A549 (cell line): ENCODE measurements around the gene NLN. TPM values are rescaled to one million over a fixed set of nuclear protein-coding genes. Genes with fewer than 3 reads are reported as not detected.

Experiments used
- ATAC-seq, 2 experiments: fragments of 200-7000 bp in 1 of 2; fragments of >200 bp in 1 of 2; cut with Nextera tagmentation in 1 of 2; cut with Tn5 transposase in 1 of 2; 3 replicates each; pipeline versions ENCODE4 v1.8.0 to v1.9.1; 2018 to 2020; ENCODE audit warnings: mild to moderate bottlenecking in 1 of 2, moderate library complexity in 1 of 2
- CTCF ChIA-PET: fragments of 300-600 bp; sonication (Branson Sonifier 250); formaldehyde crosslinking; extraction: SDS; loops from one replicate; lab custom pipeline; 2021; ENCODE audit warnings: antibody characterized with exemption, inconsistent platforms; lab: Yijun Ruan, JAX
- POLR2A ChIA-PET: fragments of 350-600 bp; formaldehyde crosslinking; extraction: SDS; loops from one replicate; lab custom pipeline; 2021; ENCODE audit warnings: antibody characterized with exemption, inconsistent platforms; lab: Yijun Ruan, JAX
- DNase-seq, 2 experiments: peaks; one replicate each; pipeline versions ENCODE4 v3.0.0 to v3.0.0-alpha.2; 2011 to 2016; ENCODE audit warnings: low read depth in 1 of 2, low spot score in 1 of 2
- FAIRE-seq: peaks from 2 replicates; lab custom pipeline; 2011; peaks lifted over from hg19 to GRCh38; lab: Jason Lieb, UNC
- H3K27ac ChIP-seq, 2 experiments: fragments of >200 bp; sonication (Bioruptor Twin); formaldehyde crosslinking; 3 replicates each; pipeline ENCODE4 v1.5.1; 2016 to 2017
- H3K4me1 ChIP-seq: fragments of >200 bp; sonication (Bioruptor Twin); formaldehyde crosslinking; 3 replicates; pipeline ENCODE4 v1.6.1; 2016
- H3K4me2 ChIP-seq: fragments of >200 bp; sonication (Bioruptor Twin); formaldehyde crosslinking; 3 replicates; pipeline ENCODE4 v1.6.1; 2016
- H3K4me3 ChIP-seq: fragments of >200 bp; sonication (Bioruptor Twin); formaldehyde crosslinking; 3 replicates; pipeline ENCODE4 v1.5.1; 2016
- H3K9me3 ChIP-seq: fragments of >200 bp; sonication (Bioruptor Twin); formaldehyde crosslinking; 3 replicates; pipeline ENCODE4 v1.6.1; 2016
- BHLHE40 ChIP-seq: IDR thresholded peaks from 2 replicates; pipeline ENCODE4 v1.6.1; 2012; ENCODE audit warnings: low read depth, low read length, inconsistent platforms
- CBX2 ChIP-seq: fragments of 200-600 bp; sonication (generic); IDR thresholded peaks from 2 replicates; pipeline ENCODE4 v1.6.1; 2016; ENCODE audit warnings: low read depth, mild to moderate bottlenecking, borderline replicate concordance
- CBX8 ChIP-seq: fragments of 200-600 bp; sonication (generic); IDR thresholded peaks from 2 replicates; pipeline ENCODE4 v1.6.1; 2016
- CEBPB ChIP-seq, 2 experiments: fragments of >200 bp in 1 of 2; sonication (Bioruptor Twin) in 1 of 2; formaldehyde crosslinking in 1 of 2; IDR thresholded peaks; 2 replicates each; pipeline ENCODE4 v1.6.1; 2012 to 2016
- CHD2 ChIP-seq: fragments of 150-350 bp; IDR thresholded peaks from 2 replicates; pipeline ENCODE4 v1.6.1; 2014; ENCODE audit warnings: low read length; ENCODE audit not compliant: partially characterized antibody
- ESRRA ChIP-seq: fragments of 150-350 bp; IDR thresholded peaks from 2 replicates; pipeline ENCODE4 v1.6.1; 2014; ENCODE audit warnings: mild to moderate bottlenecking, low read length, borderline replicate concordance
- FOSB ChIP-seq: fragments of 250-450 bp; sonication (Bioruptor Pico); IDR thresholded peaks from 2 replicates; pipeline ENCODE4 v1.5.0; 2020; ENCODE audit warnings: mild to moderate bottlenecking, moderate library complexity
- FOSL2 ChIP-seq, 2 experiments: fragments of 450-650 bp in 1 of 2; fragments of >200 bp in 1 of 2; sonication (Bioruptor Twin) in 1 of 2; formaldehyde crosslinking; IDR thresholded peaks; 2 replicates each; pipeline versions ENCODE4 v1.5.0 to v1.6.1; 2016 to 2020; ENCODE audit warnings: mild to moderate bottlenecking in 1 of 2, moderate library complexity in 1 of 2
- JUN ChIP-seq, 2 experiments: fragments of >200 bp; sonication (Bioruptor Twin); formaldehyde crosslinking; IDR thresholded peaks; 2 replicates in 1 of 2; 3 replicates in 1 of 2; pipeline ENCODE4 v1.6.1; 2016 to 2017
- JUNB ChIP-seq: fragments of >200 bp; sonication (Bioruptor Twin); formaldehyde crosslinking; IDR thresholded peaks from 2 replicates; pipeline ENCODE4 v1.6.1; 2016
- KDM1A ChIP-seq: fragments of 200-600 bp; sonication (generic); IDR thresholded peaks from 2 replicates; pipeline ENCODE4 v1.6.1; 2016; ENCODE audit warnings: low read depth, mild to moderate bottlenecking
- KDM5A ChIP-seq: fragments of 200-600 bp; sonication (generic); IDR thresholded peaks from 2 replicates; pipeline ENCODE4 v1.6.1; 2016; ENCODE audit warnings: antibody characterized with exemption, mild to moderate bottlenecking
- MAFK ChIP-seq: fragments of 450-650 bp; IDR thresholded peaks from 2 replicates; pipeline ENCODE4 v1.6.1; 2014; ENCODE audit not compliant: partially characterized antibody
- MYC ChIP-seq: IDR thresholded peaks from 2 replicates; pipeline ENCODE4 v1.6.1; 2012; ENCODE audit warnings: mild to moderate bottlenecking, inconsistent platforms, low read length, improper control_type of control experiment, borderline replicate concordance
- NR3C1 ChIP-seq: fragments of >200 bp; sonication (Bioruptor Twin); formaldehyde crosslinking; IDR thresholded peaks from 3 replicates; pipeline ENCODE4 v1.6.1; 2017
- POLR2AphosphoS2 ChIP-seq: conservative IDR thresholded peaks from 2 replicates; pipeline ENCODE4 v1.6.1; 2012; ENCODE audit warnings: low read length, improper control_type of control experiment, inconsistent platforms
- RAD21 ChIP-seq, 2 experiments: fragments of >200 bp in 1 of 2; sonication (Bioruptor Twin) in 1 of 2; formaldehyde crosslinking in 1 of 2; IDR thresholded peaks in 1 of 2; conservative IDR thresholded peaks in 1 of 2; 2 replicates in 1 of 2; 3 replicates in 1 of 2; pipeline ENCODE4 v1.6.1; 2012 to 2018; ENCODE audit warnings: inconsistent platforms in 1 of 2
- RARB ChIP-seq: fragments of 250-450 bp; sonication (Bioruptor Pico); IDR thresholded peaks from 2 replicates; pipeline ENCODE4 v1.8.0; 2021; ENCODE audit warnings: mild to moderate bottlenecking, moderate library complexity
- TFCP2L1 ChIP-seq: fragments of 250-450 bp; sonication (Bioruptor Pico); IDR thresholded peaks from 2 replicates; pipeline ENCODE4 v1.5.0; 2021; ENCODE audit warnings: mild to moderate bottlenecking
- TP53 ChIP-seq: fragments of 250-450 bp; sonication (Bioruptor Pico); IDR thresholded peaks from 2 replicates; pipeline ENCODE4 v1.5.0; 2021; ENCODE audit warnings: mild to moderate bottlenecking, moderate library complexity
- ZFP36 ChIP-seq: fragments of 450-650 bp; IDR thresholded peaks from 2 replicates; pipeline ENCODE4 v1.6.1; 2014; ENCODE audit warnings: borderline replicate concordance; ENCODE audit not compliant: partially characterized antibody
- ZSCAN20 ChIP-seq: fragments of 250-450 bp; sonication (Bioruptor Pico); IDR thresholded peaks from 2 replicates; pipeline ENCODE4 v1.8.0; 2022; ENCODE audit warnings: mild to moderate bottlenecking, moderate library complexity
- WGBS: methylation state at CpG from one replicate; pipeline ENCODE4 v1.1.6; 2017; ENCODE audit errors: missing lambda C conversion rate; 5-methylcytosine and 5-hydroxymethylcytosine counted together
- polyA plus RNA-seq, 4 experiments: library from polyadenylated mRNA; depleted of rRNA in 3 of 4; stranded (reverse); fragments of >200 nt; fragmentation: RNase III in 1 of 4; extraction: RNeasy Plus Mini Kit Qiagen cat#74134 plus additional on column Dnase treatment in 1 of 4; gene quantifications; 2 replicates in 3 of 4; 3 replicates in 1 of 4; pipeline ENCODE4 v1.2.3, GENCODE V29; 2011 to 2017
- TF ChIP-seq, protein P1 (sequence below): fragments of 250-450 bp; sonication (Bioruptor Pico); IDR thresholded peaks from 2 replicates; pipeline ENCODE4 v1.5.0; 2020; ENCODE audit warnings: low read depth, mild to moderate bottlenecking, moderate library complexity
- TF ChIP-seq, protein P2 (sequence below): IDR thresholded peaks from 2 replicates; pipeline ENCODE4 v1.6.1; 2012

Gene NLN
- polyA plus RNA-seq, 2 of the 4 experiments (the other 2 are of a cell fraction): 69.3 to 88.9 TPM

DNA sequence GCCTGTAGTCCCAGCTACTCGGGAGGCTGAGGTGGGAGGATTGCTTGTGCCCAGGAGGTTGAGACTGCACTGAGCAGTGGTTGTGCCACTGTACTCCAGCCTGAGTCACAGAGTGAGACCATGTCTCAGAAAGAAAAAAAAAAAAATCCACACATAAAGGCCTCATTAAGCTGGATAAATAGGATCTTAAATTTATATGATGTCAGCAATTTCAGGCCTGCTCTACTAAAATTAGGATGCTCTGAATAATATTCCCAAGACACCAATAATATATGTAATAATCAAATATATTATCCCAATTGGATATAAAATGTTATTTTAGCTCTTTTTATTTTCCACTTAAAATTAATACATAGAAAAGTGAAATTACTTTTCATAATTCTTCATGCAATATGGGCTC lies 43.6 kb downstream of the NLN start:
- Histone ChIP-seq H3K9me3 (no peaks in the 10 kb centered on the region), H3K4me1 (peaks cover 25% of the 10 kb centered on the region), H3K4me2 (no peak overlapping the region), H3K27ac (no peak overlapping the region), H3K4me3 (no peak overlapping the region)
- ChIA-PET POLR2A (no interaction called here), CTCF (no interaction called here)
- DNase-seq: no peak
- TF ChIP-seq JUNB: no peak
- TF ChIP-seq MAFK: peak; percentile 83
- no peak for ATAC-seq
- WGBS: 91% methylated on average over 1 of the region's 1 CpG
- no peak for FAIRE-seq

DNA sequence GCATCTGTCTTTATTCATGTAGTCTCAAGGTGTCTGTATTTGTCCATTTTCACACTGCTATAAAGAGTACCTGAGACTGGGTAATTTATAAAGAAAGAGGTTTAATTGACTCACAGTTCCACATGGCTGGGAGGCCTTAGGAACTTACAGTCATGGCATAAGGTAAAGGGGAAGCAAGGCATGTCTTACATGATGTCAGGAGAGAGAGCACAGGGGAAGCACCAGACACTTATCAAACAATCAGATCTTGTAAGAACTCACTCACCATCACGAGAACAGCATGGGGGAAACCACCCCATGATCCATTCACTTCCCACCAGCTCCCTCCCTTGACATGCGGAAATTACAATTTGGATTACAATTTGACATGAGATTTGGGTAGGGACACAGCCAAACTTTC lies 44.2 kb downstream of the NLN start:
- ATAC-seq (no peak), FAIRE-seq (no peak), DNase-seq (no peak)
- ChIA-PET CTCF (no interaction called here), POLR2A (no interaction called here)
- Histone ChIP-seq H3K27ac (no peak overlapping the region), H3K4me1 (peaks cover 25% of the 10 kb centered on the region), H3K4me3 (no peak overlapping the region), H3K9me3 (no peaks in the 10 kb centered on the region), H3K4me2 (no peak overlapping the region)
- WGBS: 67% methylated on average over 2 of the region's 2 CpGs
- TF ChIP-seq JUNB: no peak
- no peak for TF ChIP-seq BHLHE40
- no peak for TF ChIP-seq RARB (CRISPR knock-in tag)
- TF ChIP-seq JUN (IDR thresholded peaks at IDR 0.05): no peak
- TF ChIP-seq, protein P1, sequence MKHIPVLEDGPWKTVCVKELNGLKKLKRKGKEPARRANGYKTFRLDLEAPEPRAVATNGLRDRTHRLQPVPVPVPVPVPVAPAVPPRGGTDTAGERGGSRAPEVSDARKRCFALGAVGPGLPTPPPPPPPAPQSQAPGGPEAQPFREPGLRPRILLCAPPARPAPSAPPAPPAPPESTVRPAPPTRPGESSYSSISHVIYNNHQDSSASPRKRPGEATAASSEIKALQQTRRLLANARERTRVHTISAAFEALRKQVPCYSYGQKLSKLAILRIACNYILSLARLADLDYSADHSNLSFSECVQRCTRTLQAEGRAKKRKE (CRISPR knock-in tag): no peak
- no peak for TF ChIP-seq NR3C1
- TF ChIP-seq, protein P2, sequence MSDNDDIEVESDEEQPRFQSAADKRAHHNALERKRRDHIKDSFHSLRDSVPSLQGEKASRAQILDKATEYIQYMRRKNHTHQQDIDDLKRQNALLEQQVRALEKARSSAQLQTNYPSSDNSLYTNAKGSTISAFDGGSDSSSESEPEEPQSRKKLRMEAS: no peak
- no peak for TF ChIP-seq CHD2
- TF ChIP-seq ESRRA: no peak
- no peak for TF ChIP-seq POLR2AphosphoS2
- TF ChIP-seq KDM1A: no peak
- no peak for TF ChIP-seq CBX2
- no peak for TF ChIP-seq TP53 (CRISPR knock-in tag)

DNA sequence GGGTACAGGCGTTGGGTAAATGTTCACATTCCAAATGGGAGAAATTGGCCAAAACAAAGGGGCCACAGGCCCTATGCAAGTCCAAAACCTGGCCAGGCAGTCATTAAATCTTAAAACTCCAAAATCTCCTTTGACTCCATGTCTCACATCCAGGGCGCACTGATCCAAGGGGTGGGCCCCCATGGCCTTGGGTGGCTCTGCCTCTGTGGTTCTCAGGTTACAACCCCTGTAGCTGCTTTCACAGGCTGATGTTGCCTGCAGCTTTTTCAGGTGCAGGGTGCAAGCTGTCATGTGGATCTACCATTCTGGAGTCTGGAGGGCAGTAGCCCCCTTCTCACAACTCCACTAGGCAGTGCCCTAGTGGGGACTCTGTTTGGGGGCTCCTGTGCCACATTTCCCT lies 44.8 kb downstream of the NLN start:
- DNase-seq (no peak), ATAC-seq (no peak), FAIRE-seq (no peak)
- H3K4me1 ChIP-seq: peaks cover 25% of the 10 kb centered on the region
- H3K4me3 ChIP-seq: no peak overlapping the region
- ChIA-PET POLR2A (no interaction called here), CTCF (no interaction called here)
- TF ChIP-seq TFCP2L1: no peak
- no peak for TF ChIP-seq POLR2AphosphoS2
- no peak for TF ChIP-seq TP53 (CRISPR knock-in tag)
- TF ChIP-seq, protein P2: no peak
- no peak for TF ChIP-seq KDM1A
- no peak for TF ChIP-seq CBX8
- TF ChIP-seq RAD21 (conservative IDR thresholded peaks at IDR 0.05 in 1 of 2, IDR thresholded peaks at IDR 0.05 in 1 of 2): no peak
- no peak for TF ChIP-seq FOSL2 (IDR thresholded peaks at IDR 0.05)
- no peak for TF ChIP-seq FOSL2 (CRISPR knock-in tag; IDR thresholded peaks at IDR 0.05)
- no peak for TF ChIP-seq FOSB (CRISPR knock-in tag)
- TF ChIP-seq ZFP36: no peak
- TF ChIP-seq ESRRA: no peak
- TF ChIP-seq CEBPB (IDR thresholded peaks at IDR 0.05): no peak
- no peak for TF ChIP-seq ZSCAN20 (CRISPR knock-in tag)
- TF ChIP-seq MYC: no peak
- TF ChIP-seq KDM5A: no peak
- H3K27ac ChIP-seq: no peak overlapping the region
- no peaks in the 10 kb centered on the region for H3K9me3 ChIP-seq
- 100% methylated on average over 2 of the region's 2 CpGs for WGBS
- no peak overlapping the region for H3K4me2 ChIP-seq
